Stimulated activated CD8-positive, alpha-beta memory T cell treated with anti-CD3 and anti-CD28 coated beads, Interleukin-4, amount 100 ng/mL, for 48 hours (primary cell): Measurements from ENCODE around the gene TRAPPC3.
A peak's percentile ranks its signal among the peaks of the same experiment; 100 is the strongest.

Source experiments
- DNase-seq: peaks from one replicate; pipeline ENCODE4 v3.0.0-alpha.2; 2020

TRAPPC3 gene

GRCh38 chr1:36151134-36151844 lies 2.0 kb upstream of the TRAPPC3 start:
- DNase-seq, result no peak

GRCh38 chr1:36150296-36151133 lies 1.2 kb upstream of the TRAPPC3 start:
- DNase-seq, result peak; percentile 84

GRCh38 chr1:36149973-36150295 lies 648 bp upstream of the TRAPPC3 start:
- DNase-seq, result peak; percentile 45

GRCh38 chr1:36148821-36149236 lies 457 bp downstream of the TRAPPC3 start:
- DNase-seq, result no peak

- DNase-seq, result no peak
Measured at GRCh38 chr1:36144413-36144812, 4.9 kb downstream of the TRAPPC3 start.

GRCh38 chr1:36143424-36143823 lies 5.9 kb downstream of the TRAPPC3 start:
- no peak for DNase-seq

GRCh38 chr1:36142121-36142520 lies 7.2 kb downstream of the TRAPPC3 start:
- DNase-seq, result no peak

- DNase-seq, result no peak
Measured at GRCh38 chr1:36139521-36139920, 9.8 kb downstream of the TRAPPC3 start.

- no peak for DNase-seq
Measured at GRCh38 chr1:36137776-36138175, 11.5 kb downstream of the TRAPPC3 start.

GRCh38 chr1:36137226-36137625 lies 12.1 kb downstream of the TRAPPC3 start:
- DNase-seq, result no peak

GRCh38 chr1:36136535-36136934 lies 12.8 kb downstream of the TRAPPC3 start:
- DNase-seq, result no peak

GRCh38 chr1:36135796-36136195 lies 13.5 kb downstream of the TRAPPC3 start:
- DNase-seq, result no peak

- DNase-seq, result no peak
Measured at GRCh38 chr1:36135330-36135667, 14.0 kb downstream of the TRAPPC3 start.

- peak; percentile 73 for DNase-seq
Measured at GRCh38 chr1:36134505-36135329, 14.6 kb downstream of the TRAPPC3 start.

- no peak for DNase-seq
Measured at GRCh38 chr1:36134031-36134430, 15.3 kb downstream of the TRAPPC3 start.

- no peak for DNase-seq
Measured at GRCh38 chr1:36133484-36133883, 15.8 kb downstream of the TRAPPC3 start.

- no peak for DNase-seq
Measured at GRCh38 chr1:36132029-36132428, 17.3 kb downstream of the TRAPPC3 start.

- DNase-seq, result no peak
Measured at GRCh38 chr1:36128905-36129206, 20.4 kb downstream of the TRAPPC3 start.

- no peak for DNase-seq
Measured at GRCh38 chr1:36128126-36128904, 21.0 kb downstream of the TRAPPC3 start.

GRCh38 chr1:36126797-36127500 lies 22.3 kb downstream of the TRAPPC3 start:
- DNase-seq, result no peak

GRCh38 chr1:36126005-36126716 lies 23.1 kb downstream of the TRAPPC3 start:
- no peak for DNase-seq
